GM12801 (cell line): Measurements from ENCODE around the gene CREBRF.

Experiments used
- CTCF ChIP-seq: IDR thresholded peaks from one replicate; pipeline ENCODE4 v1.5.1; 2011; ENCODE audit warnings: control low read depth; ENCODE audit not compliant: insufficient read length; ENCODE audit errors: extremely low read depth

The CREBRF gene

GRCh38 chr5:173094012-173094661 is 38.0 kb downstream of the CREBRF start:
- no peak for TF ChIP-seq CTCF

DNA sequence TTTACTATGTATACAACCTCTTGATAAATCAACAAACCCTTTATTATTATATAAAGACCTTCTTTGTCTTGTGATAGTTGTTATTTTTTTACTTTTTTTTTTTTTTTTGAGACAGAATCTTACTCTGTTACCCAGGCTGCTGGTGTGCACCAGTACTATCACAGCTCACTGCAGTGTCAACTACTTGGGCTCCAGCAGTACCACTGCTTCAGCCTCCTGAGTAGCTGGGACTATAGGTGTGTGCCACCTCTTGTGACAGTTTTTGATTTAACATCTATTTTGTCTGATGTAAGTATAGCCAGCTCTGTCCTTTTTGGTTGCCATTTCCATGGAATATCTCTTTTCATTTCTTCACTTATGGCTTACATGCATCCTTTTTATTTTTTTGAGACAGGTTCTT is 42.6 kb downstream of the CREBRF start:
- TF ChIP-seq CTCF, result no peak

DNA sequence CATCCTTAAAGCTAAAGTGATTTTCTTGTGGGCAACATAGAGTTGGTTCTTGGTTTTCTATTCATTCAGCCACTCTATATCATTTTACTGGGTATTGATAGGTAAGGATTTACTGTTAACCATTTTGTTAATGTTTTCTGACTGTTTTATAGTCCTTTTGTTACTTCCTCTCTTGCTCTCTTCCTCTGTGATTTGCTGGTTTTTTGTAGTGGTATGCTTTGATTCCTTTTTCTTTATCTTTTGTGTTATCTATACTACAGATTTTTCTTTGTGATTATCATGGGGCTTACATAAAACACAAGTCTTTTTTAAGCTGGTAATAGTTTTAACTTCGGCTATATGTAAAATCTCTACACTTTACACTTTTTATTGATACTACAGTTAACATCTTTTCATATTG is 43.3 kb downstream of the CREBRF start:
- TF ChIP-seq CTCF, result no peak

DNA sequence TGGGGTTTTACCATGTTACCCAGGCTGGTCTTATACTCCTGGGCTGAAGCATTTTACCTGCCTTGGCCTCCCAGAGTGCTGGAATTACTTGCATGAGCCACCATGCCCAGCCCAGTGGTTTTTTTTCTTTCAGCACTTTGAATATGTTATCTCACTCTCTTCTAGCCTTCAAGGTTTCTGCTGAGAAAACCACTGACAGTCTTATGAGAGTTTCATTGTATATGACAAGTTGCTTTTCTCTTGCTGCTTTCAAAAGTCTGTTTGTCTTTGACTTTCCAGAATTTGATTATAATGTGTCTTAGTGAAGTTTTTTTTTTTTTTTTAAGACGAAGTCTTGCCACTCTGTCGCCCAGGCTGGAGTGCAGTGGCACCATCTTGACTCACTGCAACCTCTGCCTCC is 45.1 kb downstream of the CREBRF start:
- no peak for TF ChIP-seq CTCF

DNA sequence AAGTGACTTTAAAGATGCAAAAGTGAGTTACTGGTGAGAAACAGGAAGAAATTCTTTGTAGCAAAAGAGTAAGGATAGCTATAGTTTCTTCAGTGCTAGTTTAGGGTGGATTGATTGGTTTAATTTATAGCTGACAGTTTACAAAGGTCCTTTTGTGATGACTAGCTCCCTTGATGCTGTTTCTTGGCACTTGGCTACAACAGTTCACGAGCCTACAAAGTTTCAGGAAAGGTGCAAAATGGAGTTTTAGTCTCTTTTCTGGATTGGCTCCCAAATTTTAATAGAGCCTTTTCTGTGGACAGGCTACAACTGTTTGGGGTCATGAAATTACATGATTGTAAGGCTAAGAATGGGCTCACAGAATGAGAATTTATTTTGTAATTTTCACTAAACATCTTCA is 47.3 kb downstream of the CREBRF start:
- no peak for TF ChIP-seq CTCF

- TF ChIP-seq CTCF, result no peak
Observed at GRCh38 chr5:173108914-173109313, 52.8 kb downstream of the CREBRF start.

DNA sequence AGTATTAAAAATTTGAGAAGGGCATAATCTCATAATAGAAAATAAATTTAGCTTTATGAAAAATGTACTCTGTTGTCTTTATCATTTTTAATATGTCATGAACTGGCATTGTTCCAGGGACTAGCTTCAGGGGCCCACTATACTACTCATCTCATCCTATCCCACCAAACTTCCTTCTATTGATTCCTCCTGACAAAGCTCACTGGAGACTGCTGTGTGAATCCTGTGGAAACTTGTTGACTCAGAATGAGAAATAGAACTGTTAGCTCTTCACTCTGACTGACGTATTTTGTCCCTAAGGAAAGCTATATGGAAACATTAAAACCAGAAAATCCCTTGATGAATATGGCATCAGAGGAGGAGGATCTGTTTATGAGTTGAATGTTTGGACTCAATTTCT is 58.4 kb downstream of the CREBRF start:
- TF ChIP-seq CTCF, result no peak

GRCh38 chr5:173119719-173120118 is 63.6 kb downstream of the CREBRF start:
- no peak for TF ChIP-seq CTCF
